Renal cortex interstitium (tissue), 11 donors: ENCODE results near the gene ADNP2. TPM values are rescaled to one million over a fixed set of nuclear protein-coding genes. Genes with fewer than 3 reads are reported as not detected.
"Not testable (repeated sequence)": the region's sequence is repeated elsewhere in the genome, so short reads cannot be mapped to it uniquely, and the experiment has no call there.

Source experiments
- DNase-seq, 11 donors: peaks; one replicate each; pipeline ENCODE4 v3.0.0-alpha.2; 2013; ENCODE audit warnings: low read depth in 9 of 11, low spot score in 4 of 11; ENCODE audit errors: extremely low read depth in 1 of 11
- polyA plus RNA-seq, 3 donors: library from polyadenylated mRNA; unstranded; fragments of 120-200 nt; gene quantifications; one replicate each; pipeline ENCODE4 v1.2.1, GENCODE V29; 2013; ENCODE audit not compliant: insufficient read length in 3 of 3

ADNP2 gene
- polyA plus RNA-seq, 3 donors: 22.6 to 27.8 (median 24.3) TPM

- no peak for DNase-seq
These were observed 52.8 kb downstream of the ADNP2 start for GRCh38 chr18:80161781-80162417.

- no peak for DNase-seq
These were observed 54.1 kb downstream of the ADNP2 start for GRCh38 chr18:80163183-80163582.

- not testable (repeated sequence) for DNase-seq
These were observed 55.8 kb downstream of the ADNP2 start for GRCh38 chr18:80164727-80165355.

GRCh38 chr18:80166240-80166639, 57.2 kb downstream of the ADNP2 start:
- no peak for DNase-seq

- DNase-seq: no peak
These were observed 57.7 kb downstream of the ADNP2 start for GRCh38 chr18:80166725-80167124.

GRCh38 chr18:80167331-80167730, 58.3 kb downstream of the ADNP2 start:
- DNase-seq: no peak

- DNase-seq: no peak
These were observed 58.9 kb downstream of the ADNP2 start for GRCh38 chr18:80167931-80168330.

- no peak for DNase-seq
These were observed 59.3 kb downstream of the ADNP2 start for GRCh38 chr18:80168346-80168745.

- DNase-seq: no peak
These were observed 59.9 kb downstream of the ADNP2 start for GRCh38 chr18:80168982-80169381.

- DNase-seq: no peak
These were observed 60.5 kb downstream of the ADNP2 start for GRCh38 chr18:80169607-80170006.

- no peak for DNase-seq
These were observed 61.5 kb downstream of the ADNP2 start for GRCh38 chr18:80170395-80171053.

- no peak for DNase-seq
These were observed 62.2 kb downstream of the ADNP2 start for GRCh38 chr18:80171054-80171872.

GRCh38 chr18:80172056-80172455, 63.0 kb downstream of the ADNP2 start:
- no peak for DNase-seq

- no peak for DNase-seq
These were observed 64.0 kb downstream of the ADNP2 start for GRCh38 chr18:80173060-80173459.

- DNase-seq: no peak
These were observed 66.6 kb downstream of the ADNP2 start for GRCh38 chr18:80175451-80176204.

GRCh38 chr18:80176334-80177073, 67.4 kb downstream of the ADNP2 start:
- peak in 7 of 11 donors; percentile 29 to 55 (median 40) for DNase-seq

GRCh38 chr18:80177128-80177527, 68.1 kb downstream of the ADNP2 start:
- DNase-seq: no peak
